Activated naive CD8-positive, alpha-beta T cell (primary cell): ENCODE results near the gene LCE5A.
"Not testable (repeated sequence)": the region's sequence is repeated elsewhere in the genome, so short reads cannot be mapped to it uniquely, and the experiment has no call there.

Source experiments
- H3K27ac Mint-ChIP-seq: one replicate; pipeline ENCODE4 v1.8.0; 2021; ENCODE audit warnings: mixed read lengths
- H3K27me3 Mint-ChIP-seq: one replicate; pipeline ENCODE4 v1.8.0; 2021; ENCODE audit warnings: mixed read lengths
- H3K36me3 Mint-ChIP-seq: one replicate; pipeline ENCODE4 v1.8.0; 2021; ENCODE audit warnings: mixed read lengths
- H3K4me1 Mint-ChIP-seq: one replicate; pipeline ENCODE4 v1.8.0; 2021; ENCODE audit warnings: low read depth, mixed read lengths
- H3K4me3 Mint-ChIP-seq: one replicate; pipeline ENCODE4 v1.8.0; 2021; ENCODE audit warnings: mild to moderate bottlenecking, mixed read lengths
- H3K9me3 Mint-ChIP-seq: one replicate; pipeline ENCODE4 v1.8.0; 2021; ENCODE audit warnings: low read depth, mixed read lengths

Gene LCE5A

DNA sequence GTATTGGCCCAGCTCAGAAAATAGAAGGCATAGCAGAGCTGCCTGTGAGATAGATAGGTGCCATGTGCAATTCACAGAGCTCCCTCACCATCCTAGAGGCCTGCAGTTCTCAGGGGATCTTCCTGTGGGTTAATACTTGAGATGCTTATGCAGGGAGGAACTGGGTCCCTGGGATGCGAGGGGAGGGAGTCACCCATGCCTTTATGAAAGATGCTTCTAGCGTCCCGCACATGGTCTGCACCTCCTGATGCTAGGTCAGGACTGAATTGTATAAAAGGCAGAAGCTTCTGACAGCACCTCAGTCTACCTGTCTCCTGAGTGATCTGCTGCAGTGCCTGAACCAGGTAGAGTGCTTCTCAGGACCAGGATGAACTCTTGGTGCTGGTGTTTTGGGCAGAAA lies at the start of gene LCE5A:
TSS of gene LCE5A (plus strand) at position 301 of the 400 bp plus-strand sequence. CDS start 732 bp downstream, outside the sequence.
- H3K4me1 Mint-ChIP-seq = peaks cover 6% of the 10 kb centered on the region
- H3K9me3 Mint-ChIP-seq = no peaks in the 10 kb centered on the region
- no peak within 1 kb of the TSS for H3K4me3 Mint-ChIP-seq
- H3K36me3 Mint-ChIP-seq = no peaks in the 10 kb centered on the region
- H3K27me3 Mint-ChIP-seq = peaks cover 46% of the 10 kb centered on the region
- no peak within 1 kb of the TSS for H3K27ac Mint-ChIP-seq

- Mint-ChIP-seq H3K9me3 (no peaks in the 10 kb centered on the region), H3K4me3 (no peak overlapping the region), H3K36me3 (no peaks in the 10 kb centered on the region), H3K27me3 (no peaks in the 10 kb centered on the region), H3K4me1 (peaks cover 30% of the 10 kb centered on the region), H3K27ac (peak overlapping the region; percentile 41)
Observed at GRCh38 chr1:152461544-152461943, 49.1 kb upstream of the LCE5A start.

- H3K9me3 Mint-ChIP-seq = no peaks in the 10 kb centered on the region
- peaks cover 5% of the 10 kb centered on the region for H3K27me3 Mint-ChIP-seq
- H3K4me3 Mint-ChIP-seq = no peak overlapping the region
- no peaks in the 10 kb centered on the region for H3K36me3 Mint-ChIP-seq
- peaks cover 30% of the 10 kb centered on the region for H3K4me1 Mint-ChIP-seq
- H3K27ac Mint-ChIP-seq = no peak overlapping the region
Observed at GRCh38 chr1:152462636-152463035, 48.0 kb upstream of the LCE5A start.

- H3K27ac Mint-ChIP-seq = no peak overlapping the region
- peaks cover 13% of the 10 kb centered on the region for H3K27me3 Mint-ChIP-seq
- peaks cover 4% of the 10 kb centered on the region for H3K4me1 Mint-ChIP-seq
- no peak overlapping the region for H3K4me3 Mint-ChIP-seq
- no peaks in the 10 kb centered on the region for H3K36me3 Mint-ChIP-seq
- no peaks in the 10 kb centered on the region for H3K9me3 Mint-ChIP-seq
Observed at GRCh38 chr1:152466217-152466616, 44.4 kb upstream of the LCE5A start.

DNA sequence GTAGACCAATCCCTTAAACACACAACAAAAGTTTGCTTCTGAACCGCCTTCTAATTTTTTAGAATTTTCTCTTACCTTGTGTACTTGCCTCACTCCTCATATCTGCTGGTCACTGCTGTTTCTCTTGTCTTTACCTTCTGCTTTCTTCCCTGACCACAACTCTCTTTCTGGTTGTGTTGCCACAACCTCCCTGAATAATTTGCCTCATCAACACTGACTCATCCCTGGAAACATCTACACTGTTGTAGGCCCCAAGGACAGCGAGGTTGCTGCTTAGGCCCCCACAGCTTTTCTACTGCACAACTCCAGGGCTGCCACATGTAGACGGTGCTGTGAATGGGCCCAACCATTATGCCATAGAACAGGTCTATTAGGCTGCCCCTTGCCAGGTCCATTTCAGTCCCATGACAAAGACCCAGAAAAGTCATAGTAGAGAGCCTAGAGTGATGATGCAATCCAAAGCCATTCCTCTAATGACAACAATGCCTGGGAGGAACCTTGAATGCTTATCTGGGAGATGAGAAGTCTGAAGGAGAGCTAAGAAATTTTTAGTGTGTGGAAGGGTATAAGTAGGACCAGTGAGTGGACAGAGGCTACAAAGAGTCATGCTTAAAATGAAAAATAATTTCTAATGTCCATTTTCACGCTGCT lies 36.6 kb upstream of the LCE5A start:
- H3K27ac Mint-ChIP-seq = no peak overlapping the region
- peaks cover 17% of the 10 kb centered on the region for H3K9me3 Mint-ChIP-seq
- no peaks in the 10 kb centered on the region for H3K4me1 Mint-ChIP-seq
- no peak overlapping the region for H3K4me3 Mint-ChIP-seq
- H3K27me3 Mint-ChIP-seq = peaks cover 7% of the 10 kb centered on the region
- peaks cover 11% of the 10 kb centered on the region for H3K36me3 Mint-ChIP-seq

DNA sequence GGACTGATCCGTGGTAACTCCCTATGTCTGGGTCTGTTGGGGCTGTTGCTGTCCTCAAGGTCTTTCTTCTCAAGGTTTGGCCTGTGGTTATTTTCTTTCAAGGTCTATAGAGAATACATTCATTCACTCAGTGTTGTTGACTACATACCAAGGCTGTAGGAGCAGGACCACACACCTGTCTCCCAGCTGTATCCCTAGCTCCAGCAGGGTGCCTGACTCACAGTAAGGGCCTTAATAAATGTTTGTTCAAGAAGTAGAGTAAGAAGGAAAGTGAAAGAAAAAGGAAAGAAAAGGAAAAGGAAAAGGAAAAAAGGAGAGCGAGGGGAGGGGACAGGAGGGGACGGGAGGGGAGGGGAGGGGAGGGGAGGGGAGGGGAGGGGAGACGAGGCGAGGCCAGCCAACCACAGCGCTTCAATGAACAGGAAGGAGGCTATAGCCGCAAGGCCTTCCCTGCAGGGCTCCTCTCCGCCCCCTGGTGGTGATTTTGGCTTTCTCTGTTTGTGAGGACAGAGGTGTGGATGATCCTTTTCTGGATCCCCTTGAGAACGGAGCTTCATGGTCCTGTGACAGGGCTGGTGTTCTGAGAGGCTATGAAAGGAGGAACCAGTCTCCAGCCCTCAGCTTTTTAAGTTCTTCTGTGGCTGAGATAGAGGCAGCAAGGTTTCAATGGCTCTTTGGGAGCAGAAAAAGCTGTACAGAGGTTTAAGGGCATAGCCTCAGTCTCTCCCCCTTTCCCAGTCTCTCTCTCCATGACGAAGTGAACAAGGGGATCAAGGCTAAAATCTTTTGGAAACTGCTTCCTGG lies 30.6 kb upstream of the LCE5A start:
- peaks cover 17% of the 10 kb centered on the region for H3K9me3 Mint-ChIP-seq

GRCh38 chr1:152481869-152482664 lies 28.5 kb upstream of the LCE5A start:
- Mint-ChIP-seq H3K27ac (no peak overlapping the region), H3K4me1 (peaks cover 6% of the 10 kb centered on the region), H3K9me3 (peaks cover 10% of the 10 kb centered on the region), H3K4me3 (no peak overlapping the region), H3K36me3 (peaks cover 5% of the 10 kb centered on the region), H3K27me3 (peaks cover 2% of the 10 kb centered on the region)

More for the DNA sequence above, 30.6 kb upstream of the LCE5A start:
- H3K4me3 Mint-ChIP-seq = no peak overlapping the region
- peaks cover 6% of the 10 kb centered on the region for H3K4me1 Mint-ChIP-seq
- no peaks in the 10 kb centered on the region for H3K27me3 Mint-ChIP-seq
- H3K36me3 Mint-ChIP-seq = peaks cover 8% of the 10 kb centered on the region
- H3K27ac Mint-ChIP-seq = no peak overlapping the region

GRCh38 chr1:152486400-152487006 lies 24.1 kb upstream of the LCE5A start:
- Mint-ChIP-seq H3K4me3 (no peak overlapping the region), H3K27ac (no peak overlapping the region), H3K4me1 (peaks cover 4% of the 10 kb centered on the region), H3K36me3 (peaks cover under 1% of the 10 kb centered on the region), H3K27me3 (peaks cover 3% of the 10 kb centered on the region), H3K9me3 (no peaks in the 10 kb centered on the region)

DNA sequence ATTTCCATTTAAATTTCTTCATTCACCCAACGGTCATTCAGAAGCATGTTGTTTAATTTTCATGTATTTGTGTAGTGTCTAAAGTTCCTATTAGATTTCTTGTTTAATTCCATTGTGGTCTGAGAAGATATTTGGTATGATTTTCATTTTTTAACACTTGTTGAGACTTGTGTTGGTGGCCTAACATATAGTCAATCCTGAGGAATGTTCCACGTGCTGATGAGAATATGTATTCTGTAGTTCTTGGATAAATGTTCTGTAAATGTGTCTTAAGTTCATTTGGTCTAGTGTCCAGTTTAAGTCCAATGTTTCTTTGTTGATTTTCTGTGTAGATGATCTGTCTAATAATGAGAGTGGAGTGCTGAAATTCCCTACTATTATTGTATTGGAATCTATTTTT lies 22.7 kb upstream of the LCE5A start:
- Mint-ChIP-seq H3K4me1 (peaks cover 4% of the 10 kb centered on the region), H3K27ac (no peak overlapping the region), H3K9me3 (no peaks in the 10 kb centered on the region), H3K36me3 (peaks cover 2% of the 10 kb centered on the region), H3K27me3 (peaks cover 3% of the 10 kb centered on the region), H3K4me3 (no peak overlapping the region)

GRCh38 chr1:152491537-152491936 lies 19.1 kb upstream of the LCE5A start:
- not testable (repeated sequence) for H3K4me1 Mint-ChIP-seq, H3K27ac Mint-ChIP-seq, H3K9me3 Mint-ChIP-seq, H3K4me3 Mint-ChIP-seq, H3K36me3 Mint-ChIP-seq
- peaks cover 16% of the 10 kb centered on the region for H3K27me3 Mint-ChIP-seq

- no peaks in the 10 kb centered on the region for H3K9me3 Mint-ChIP-seq
- no peaks in the 10 kb centered on the region for H3K4me1 Mint-ChIP-seq
- no peak overlapping the region for H3K4me3 Mint-ChIP-seq
- no peak overlapping the region for H3K27ac Mint-ChIP-seq
- peaks cover 2% of the 10 kb centered on the region for H3K36me3 Mint-ChIP-seq
- peaks cover 14% of the 10 kb centered on the region for H3K27me3 Mint-ChIP-seq
Observed at GRCh38 chr1:152495066-152495675, 15.4 kb upstream of the LCE5A start.

DNA sequence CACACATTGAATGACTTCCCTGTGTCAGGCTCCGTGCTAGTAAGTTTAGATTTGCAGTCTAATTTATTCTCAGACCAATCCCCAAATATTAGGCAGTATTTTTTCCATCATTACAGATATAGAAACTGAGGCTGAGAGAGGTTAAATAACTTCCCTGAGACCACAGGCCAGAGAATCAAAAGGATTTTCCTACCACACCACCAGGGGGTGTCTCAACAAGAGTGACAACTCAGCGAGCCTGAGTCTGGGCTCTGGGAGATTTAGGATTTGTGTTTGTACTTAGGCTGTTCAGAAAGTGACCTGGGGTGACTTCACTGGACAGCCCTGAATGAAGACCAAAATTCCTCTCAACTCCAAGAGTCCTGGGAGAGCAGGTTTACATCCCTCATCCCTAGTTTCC lies 13.3 kb upstream of the LCE5A start:
- no peaks in the 10 kb centered on the region for H3K36me3 Mint-ChIP-seq
- no peak overlapping the region for H3K27ac Mint-ChIP-seq
- H3K4me3 Mint-ChIP-seq = no peak overlapping the region
- H3K4me1 Mint-ChIP-seq = no peaks in the 10 kb centered on the region
- peaks cover 16% of the 10 kb centered on the region for H3K27me3 Mint-ChIP-seq
- H3K9me3 Mint-ChIP-seq = no peaks in the 10 kb centered on the region

DNA sequence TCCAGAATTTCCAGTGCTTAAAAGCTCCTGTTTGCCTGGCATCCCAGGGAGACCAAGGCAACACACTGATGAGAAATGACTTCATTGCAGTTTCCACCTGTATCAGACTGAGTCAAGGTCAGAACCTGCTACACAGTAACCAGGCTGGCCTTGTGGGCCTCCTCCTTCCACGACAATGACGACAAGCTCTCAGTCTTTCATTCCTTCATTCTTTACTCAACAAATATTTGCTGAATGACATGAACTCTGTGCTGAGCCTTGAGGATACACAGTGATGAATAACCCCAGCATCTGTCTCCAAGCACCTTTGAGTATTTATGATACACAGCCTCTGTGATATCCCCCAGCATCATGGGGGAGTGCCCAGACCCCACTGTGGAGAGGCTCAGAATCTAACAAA lies 8.9 kb upstream of the LCE5A start:
- no peak overlapping the region for H3K4me3 Mint-ChIP-seq
- no peaks in the 10 kb centered on the region for H3K9me3 Mint-ChIP-seq
- no peaks in the 10 kb centered on the region for H3K4me1 Mint-ChIP-seq
- H3K36me3 Mint-ChIP-seq = no peaks in the 10 kb centered on the region
- H3K27ac Mint-ChIP-seq = no peak overlapping the region
- peaks cover 6% of the 10 kb centered on the region for H3K27me3 Mint-ChIP-seq

- no peaks in the 10 kb centered on the region for H3K36me3 Mint-ChIP-seq
- H3K4me1 Mint-ChIP-seq = no peaks in the 10 kb centered on the region
- H3K9me3 Mint-ChIP-seq = no peaks in the 10 kb centered on the region
- no peak overlapping the region for H3K27ac Mint-ChIP-seq
- H3K27me3 Mint-ChIP-seq = peaks cover 6% of the 10 kb centered on the region
- H3K4me3 Mint-ChIP-seq = no peak overlapping the region
Observed at GRCh38 chr1:152502496-152503180, 8.0 kb upstream of the LCE5A start.
